Uterus (tissue), 4 donors: ENCODE data around the gene FAM234A. TPM values are rescaled to one million over a fixed set of nuclear protein-coding genes. Genes with fewer than 3 reads are reported as not detected.

ENCODE experiments used
- DNase-seq, 2 donors: peaks; one replicate each; pipeline ENCODE4 v3.0.0-alpha.2; 2019 to 2020
- H3K27ac ChIP-seq, 2 donors: fragments of 200-600 bp; sonication (generic); 1 replicate in 1 of 2; 2 replicates in 1 of 2; pipeline ENCODE4 v1.5.1; 2016 to 2018
- H3K27me3 ChIP-seq, 2 donors: fragments of 200-600 bp; sonication (generic); one replicate each; pipeline ENCODE4 v1.5.1; 2018 to 2019; ENCODE audit warnings: control low read depth in 1 of 2
- H3K36me3 ChIP-seq, 2 donors: fragments of 200-600 bp; sonication (generic); one replicate each; pipeline ENCODE4 v1.5.1; 2019; ENCODE audit warnings: control low read depth in 1 of 2
- H3K4me1 ChIP-seq, 2 donors: fragments of 200-600 bp; sonication (generic); one replicate each; pipeline ENCODE4 v1.5.1; 2018 to 2019; ENCODE audit warnings: control low read depth in 1 of 2
- H3K4me3 ChIP-seq, 2 donors: fragments of 200-600 bp; sonication (generic); 1 replicate in 1 of 2; 2 replicates in 1 of 2; pipeline ENCODE4 v1.5.1; 2018 to 2019; ENCODE audit warnings: mild to moderate bottlenecking in 1 of 2
- H3K9me3 ChIP-seq, 2 donors: fragments of 200-600 bp; sonication (generic); one replicate each; pipeline ENCODE4 v1.5.1; 2019; ENCODE audit warnings: control low read depth in 1 of 2
- CTCF ChIP-seq, 4 experiments: fragments of 200-600 bp in 2 of 4; fragments of 450-650 bp in 2 of 4; sonication (generic) in 2 of 4; IDR thresholded peaks; one replicate each; pipeline ENCODE4 v1.5.1; 2016 to 2019; ENCODE audit warnings: antibody characterized with exemption in 4 of 4, mild to moderate bottlenecking in 2 of 4, moderate library complexity in 1 of 4
- POLR2A ChIP-seq, 2 donors: fragments of 450-650 bp; IDR thresholded peaks; one replicate each; pipeline ENCODE4 v1.6.1; 2016; ENCODE audit warnings: antibody characterized with exemption in 2 of 2, mild to moderate bottlenecking in 1 of 2, moderate library complexity in 1 of 2
- intact Hi-C: fragments of 100-400 bp; cut with DNase I; formaldehyde crosslinking; loops from one replicate; pipeline ENCODE4 v1.15.1; 2023; ENCODE audit warnings: low total_unique reads
- total RNA-seq, 4 donors: library from RNA; depleted of rRNA in 3 of 4; stranded (reverse); fragments of >200 nt in 3 of 4; gene quantifications; one replicate each; pipeline versions ENCODE4 v1.1.0 to v1.2.4, GENCODE V29; 2014 to 2023
- donor health status: DM: yes; HTN: yes; CAD: no.

The FAM234A gene
- total RNA-seq, 4 donors from 2014 or later: 5.6 to 65.5 (median 30.1) TPM

- Histone ChIP-seq H3K36me3 (no peaks in the 10 kb centered on the region), H3K4me3 (no peak overlapping the region), H3K27ac (no peak overlapping the region), H3K27me3 (no peaks in the 10 kb centered on the region), H3K9me3 (no peaks in the 10 kb centered on the region), H3K4me1 (peaks cover 0 to 5% of the 10 kb centered on the region in 2 donors)
- no peak for TF ChIP-seq CTCF (IDR thresholded peaks at IDR 0.05)
- TF ChIP-seq POLR2A (IDR thresholded peaks at IDR 0.05): no peak
- intact Hi-C loops: no loop called here
- DNase-seq: no peak
Observed at GRCh38 chr16:270381-271255, 36.0 kb downstream of the FAM234A start.

GRCh38 chr16:272633-273546 is 38.3 kb downstream of the FAM234A start:
- peaks cover 0 to 5% of the 10 kb centered on the region in 2 donors for H3K4me1 ChIP-seq
- intact Hi-C loops: no loop called here
- DNase-seq: no peak
- H3K9me3 ChIP-seq: no peaks in the 10 kb centered on the region
- no peak overlapping the region for H3K4me3 ChIP-seq
- no peaks in the 10 kb centered on the region for H3K36me3 ChIP-seq
- no peak overlapping the region for H3K27ac ChIP-seq
- no peaks in the 10 kb centered on the region for H3K27me3 ChIP-seq
- TF ChIP-seq POLR2A (IDR thresholded peaks at IDR 0.05) (no peak), CTCF (IDR thresholded peaks at IDR 0.05) (no peak)

- Histone ChIP-seq H3K27ac (no peak overlapping the region), H3K9me3 (no peaks in the 10 kb centered on the region), H3K4me1 (peaks cover 0 to 5% of the 10 kb centered on the region in 2 donors), H3K36me3 (no peaks in the 10 kb centered on the region), H3K27me3 (no peaks in the 10 kb centered on the region), H3K4me3 (no peak overlapping the region)
- DNase-seq: no peak
- intact Hi-C loops: no loop called here
- no peak for TF ChIP-seq POLR2A (IDR thresholded peaks at IDR 0.05)
- TF ChIP-seq CTCF (IDR thresholded peaks at IDR 0.05): no peak
Observed at GRCh38 chr16:273547-274421, 39.2 kb downstream of the FAM234A start.

GRCh38 chr16:275041-275641 is 40.5 kb downstream of the FAM234A start:
- TF ChIP-seq POLR2A (IDR thresholded peaks at IDR 0.05) (no peak), CTCF (IDR thresholded peaks at IDR 0.05) (no peak)
- Histone ChIP-seq H3K36me3 (no peaks in the 10 kb centered on the region), H3K4me3 (peak overlapping the region; percentile 16 to 22), H3K9me3 (no peaks in the 10 kb centered on the region), H3K27ac (no peak overlapping the region), H3K4me1 (peaks cover 0 to 8% of the 10 kb centered on the region in 2 donors), H3K27me3 (no peaks in the 10 kb centered on the region)
- intact Hi-C loops: no loop called here
- no peak for DNase-seq
